ENCODE results near the gene AGL.
"Not testable (repeated sequence)": the region's sequence is repeated elsewhere in the genome, so short reads cannot be mapped to it uniquely, and the experiment has no call there.

The AGL gene

DNA sequence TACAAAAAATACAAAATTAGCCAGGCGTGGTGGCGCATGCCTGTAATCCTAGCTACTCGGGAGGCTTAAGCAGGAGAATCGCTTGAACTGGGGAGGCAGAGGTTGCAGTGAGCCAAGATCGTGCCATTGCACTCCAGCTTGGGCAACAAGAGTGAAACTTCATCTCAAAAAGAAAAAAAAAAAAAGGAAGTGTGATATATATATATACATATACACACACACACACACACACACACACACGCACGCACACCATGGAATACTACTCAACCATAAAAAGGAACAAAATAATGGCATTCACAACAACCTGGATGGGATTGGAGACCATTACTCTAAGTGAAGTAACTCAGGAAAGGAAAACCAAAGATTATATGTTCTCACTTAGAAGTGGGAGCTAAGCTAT, 16.2 kb upstream of the AGL start:
- not testable (repeated sequence) for H3K9me3 Mint-ChIP-seq; H3K4me3 Mint-ChIP-seq; H3K27me3 Mint-ChIP-seq (ENCODE audit: low read depth); H3K4me1 Mint-ChIP-seq (ENCODE audit: low read depth); H3K36me3 Mint-ChIP-seq (ENCODE audit: low read depth); H3K27ac Mint-ChIP-seq; DNase-seq (ENCODE audit: low spot score)

- H3K4me1 Mint-ChIP-seq (ENCODE audit: low read depth); H3K27me3 Mint-ChIP-seq (ENCODE audit: low read depth); H3K36me3 Mint-ChIP-seq (ENCODE audit: low read depth); H3K4me3 Mint-ChIP-seq; DNase-seq (ENCODE audit: low spot score); H3K27ac Mint-ChIP-seq: not testable (repeated sequence)
- H3K9me3 Mint-ChIP-seq, result peaks cover 19% of the 10 kb centered on the region
Measured at GRCh38 chr1:99836171-99837103, 13.7 kb upstream of the AGL start.

DNA sequence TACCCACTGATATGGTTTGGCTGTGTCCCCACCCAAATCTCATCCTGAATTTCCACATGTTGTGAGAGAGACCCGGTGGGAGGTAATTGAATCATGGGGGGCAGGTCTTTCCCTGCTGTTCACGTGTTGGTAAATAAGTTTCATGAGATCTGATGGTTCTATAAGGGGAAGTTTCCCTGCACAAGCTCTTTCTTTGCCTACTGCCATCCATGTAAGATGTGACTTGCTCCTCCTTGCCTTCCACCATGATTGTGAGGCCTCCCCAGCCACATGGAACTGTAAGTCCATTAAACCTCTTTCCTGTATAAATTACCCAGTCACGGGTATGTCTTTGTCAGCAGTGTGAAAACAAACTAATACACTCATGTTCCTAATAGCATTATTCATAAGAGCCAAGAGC, 9.8 kb upstream of the AGL start:
- H3K4me3 Mint-ChIP-seq; H3K4me1 Mint-ChIP-seq (ENCODE audit: low read depth); H3K27me3 Mint-ChIP-seq (ENCODE audit: low read depth); H3K27ac Mint-ChIP-seq; H3K36me3 Mint-ChIP-seq (ENCODE audit: low read depth); DNase-seq (ENCODE audit: low spot score): not testable (repeated sequence)
- peaks cover 16% of the 10 kb centered on the region for H3K9me3 Mint-ChIP-seq

DNA sequence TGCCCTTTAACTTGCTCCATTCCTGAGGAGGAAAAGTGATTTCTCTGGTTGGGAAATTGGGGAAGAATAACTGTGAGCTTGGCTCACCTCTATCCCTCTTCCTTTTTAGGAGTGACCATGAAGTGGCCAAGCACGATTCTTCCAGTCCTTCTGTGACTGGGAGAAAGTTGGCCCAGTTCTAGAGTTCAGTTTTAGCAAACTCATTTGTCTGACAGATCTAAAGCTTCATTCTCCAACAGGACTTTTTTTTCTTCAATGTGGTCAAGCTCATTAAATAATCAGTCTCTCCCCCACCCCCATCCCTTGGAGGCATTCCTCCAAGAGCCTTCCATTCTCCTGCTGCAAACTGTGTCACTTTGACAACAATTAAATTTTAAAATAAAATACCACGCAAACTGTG, 6.4 kb upstream of the AGL start:
- no peak for DNase-seq (ENCODE audit: low spot score)
- Mint-ChIP-seq H3K4me1 (ENCODE audit: low read depth) (peaks cover 5% of the 10 kb centered on the region), H3K27ac (no peak overlapping the region), H3K36me3 (ENCODE audit: low read depth) (peaks cover 2% of the 10 kb centered on the region), H3K9me3 (peaks cover 16% of the 10 kb centered on the region), H3K27me3 (ENCODE audit: low read depth) (peaks cover 5% of the 10 kb centered on the region), H3K4me3 (no peak overlapping the region)

- DNase-seq (ENCODE audit: low spot score); H3K27ac Mint-ChIP-seq; H3K9me3 Mint-ChIP-seq; H3K4me3 Mint-ChIP-seq; H3K36me3 Mint-ChIP-seq (ENCODE audit: low read depth); H3K27me3 Mint-ChIP-seq (ENCODE audit: low read depth): not testable (repeated sequence)
- peaks cover 11% of the 10 kb centered on the region for H3K4me1 Mint-ChIP-seq (ENCODE audit: low read depth)
Measured at GRCh38 chr1:99845201-99845600, 5.0 kb upstream of the AGL start.

GRCh38 chr1:99849413-99849743, 783 bp upstream of the AGL start:
- H3K9me3 Mint-ChIP-seq, result no peaks in the 10 kb centered on the region
- no peak for DNase-seq (ENCODE audit: low spot score)
- peaks cover 12% of the 10 kb centered on the region for H3K36me3 Mint-ChIP-seq (ENCODE audit: low read depth)
- H3K27me3 Mint-ChIP-seq (ENCODE audit: low read depth), result no peaks in the 10 kb centered on the region
- peak overlapping the region; percentile 96 for H3K4me3 Mint-ChIP-seq
- H3K27ac Mint-ChIP-seq, result peak overlapping the region; percentile 81
- peaks cover 24% of the 10 kb centered on the region for H3K4me1 Mint-ChIP-seq (ENCODE audit: low read depth)

DNA sequence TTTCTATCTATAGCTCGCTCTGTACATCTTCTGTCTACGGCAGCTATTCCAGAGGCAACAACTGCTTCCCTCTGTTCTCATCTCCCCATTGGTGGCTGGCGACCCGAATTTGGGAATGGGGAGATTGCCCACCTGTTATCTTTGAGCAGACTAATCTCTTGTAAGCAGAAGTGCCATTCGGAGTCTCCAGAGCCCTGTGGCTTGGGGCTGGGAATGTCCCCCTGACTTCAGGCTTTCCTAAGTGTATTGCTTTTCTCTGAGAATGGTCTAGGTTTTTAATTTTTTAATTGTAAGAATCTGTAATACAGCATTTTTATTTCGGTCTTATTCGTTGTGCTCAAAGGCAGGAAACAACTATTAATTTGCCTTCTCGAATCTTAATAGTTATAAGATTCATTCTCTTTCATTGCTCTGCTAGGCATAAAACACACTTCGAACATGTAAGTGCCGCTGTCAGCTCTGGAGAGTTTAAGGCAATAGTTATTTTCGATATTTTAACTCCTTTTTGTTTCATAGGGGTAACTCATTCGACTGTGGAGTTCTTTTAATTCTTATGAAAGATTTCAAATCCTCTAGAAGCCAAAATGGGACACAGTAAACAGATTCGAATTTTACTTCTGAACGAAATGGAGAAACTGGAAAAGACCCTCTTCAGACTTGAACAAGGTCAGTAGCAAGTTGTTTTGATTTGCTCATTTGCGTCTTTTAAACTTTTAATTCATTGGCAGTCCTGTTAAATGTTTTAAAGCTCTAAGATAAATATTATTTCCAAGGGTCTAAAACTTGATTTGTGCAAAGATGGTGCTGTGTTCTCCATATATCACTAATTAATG, 514 bp downstream of the AGL start:
- Mint-ChIP-seq H3K4me1 (ENCODE audit: low read depth) (peaks cover 24% of the 10 kb centered on the region), H3K36me3 (ENCODE audit: low read depth) (peaks cover 12% of the 10 kb centered on the region), H3K27ac (peak overlapping the region; percentile 86), H3K27me3 (ENCODE audit: low read depth) (no peaks in the 10 kb centered on the region), H3K4me3 (peak overlapping the region; percentile 96), H3K9me3 (no peaks in the 10 kb centered on the region)
- DNase-seq (ENCODE audit: low spot score), result no peak

- Mint-ChIP-seq H3K27me3 (ENCODE audit: low read depth) (no peaks in the 10 kb centered on the region), H3K4me1 (ENCODE audit: low read depth) (peaks cover 24% of the 10 kb centered on the region), H3K27ac (no peak overlapping the region), H3K4me3 (peak overlapping the region; percentile 1), H3K36me3 (ENCODE audit: low read depth) (peaks cover 16% of the 10 kb centered on the region), H3K9me3 (no peaks in the 10 kb centered on the region)
- no peak for DNase-seq (ENCODE audit: low spot score)
Measured at GRCh38 chr1:99851850-99852454, 1.8 kb downstream of the AGL start.

- H3K27ac Mint-ChIP-seq, result no peak overlapping the region
- no peak for DNase-seq (ENCODE audit: low spot score)
- H3K4me1 Mint-ChIP-seq (ENCODE audit: low read depth), result peaks cover 22% of the 10 kb centered on the region
- H3K27me3 Mint-ChIP-seq (ENCODE audit: low read depth), result no peaks in the 10 kb centered on the region
- no peaks in the 10 kb centered on the region for H3K9me3 Mint-ChIP-seq
- H3K4me3 Mint-ChIP-seq, result no peak overlapping the region
- peaks cover 16% of the 10 kb centered on the region for H3K36me3 Mint-ChIP-seq (ENCODE audit: low read depth)
Measured at GRCh38 chr1:99852648-99853047, 2.5 kb downstream of the AGL start.

GRCh38 chr1:99855914-99856450, 5.8 kb downstream of the AGL start:
- no peak overlapping the region for H3K4me3 Mint-ChIP-seq
- peaks cover 7% of the 10 kb centered on the region for H3K4me1 Mint-ChIP-seq (ENCODE audit: low read depth)
- H3K27me3 Mint-ChIP-seq (ENCODE audit: low read depth), result no peaks in the 10 kb centered on the region
- H3K36me3 Mint-ChIP-seq (ENCODE audit: low read depth), result peaks cover 17% of the 10 kb centered on the region
- H3K9me3 Mint-ChIP-seq, result no peaks in the 10 kb centered on the region
- DNase-seq (ENCODE audit: low spot score), result no peak
- H3K27ac Mint-ChIP-seq, result no peak overlapping the region

- not testable (repeated sequence) for H3K27ac Mint-ChIP-seq; H3K4me1 Mint-ChIP-seq (ENCODE audit: low read depth); H3K27me3 Mint-ChIP-seq (ENCODE audit: low read depth); DNase-seq (ENCODE audit: low spot score); H3K9me3 Mint-ChIP-seq; H3K4me3 Mint-ChIP-seq
- H3K36me3 Mint-ChIP-seq (ENCODE audit: low read depth), result peaks cover 18% of the 10 kb centered on the region
Measured at GRCh38 chr1:99857041-99857440, 6.9 kb downstream of the AGL start.

DNA sequence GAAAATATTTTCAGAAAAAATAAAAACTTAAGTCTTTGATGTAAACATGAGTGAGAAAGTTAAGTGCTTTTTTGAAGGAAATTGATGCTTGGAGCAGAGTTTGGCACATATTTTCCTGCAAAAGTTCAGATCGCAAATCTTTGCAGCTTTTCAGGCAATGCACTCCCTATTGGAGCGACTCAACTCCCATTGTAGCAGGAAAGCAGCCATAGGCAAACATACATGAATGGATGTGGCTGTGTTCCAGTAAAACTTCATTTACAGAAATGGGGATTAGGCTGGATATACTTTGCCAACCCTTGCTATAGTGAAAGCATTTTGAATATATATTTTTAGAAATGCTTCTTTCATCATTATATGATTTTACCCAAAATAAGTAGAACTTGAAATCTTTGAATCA, 8.1 kb downstream of the AGL start:
- DNase-seq (ENCODE audit: low spot score), result no peak
- H3K27ac Mint-ChIP-seq, result no peak overlapping the region
- H3K4me3 Mint-ChIP-seq, result no peak overlapping the region
- H3K36me3 Mint-ChIP-seq (ENCODE audit: low read depth), result peaks cover 15% of the 10 kb centered on the region
- H3K4me1 Mint-ChIP-seq (ENCODE audit: low read depth), result no peaks in the 10 kb centered on the region
- H3K9me3 Mint-ChIP-seq, result no peaks in the 10 kb centered on the region
- no peaks in the 10 kb centered on the region for H3K27me3 Mint-ChIP-seq (ENCODE audit: low read depth)

GRCh38 chr1:99858881-99859280, 8.7 kb downstream of the AGL start:
- no peaks in the 10 kb centered on the region for H3K4me1 Mint-ChIP-seq (ENCODE audit: low read depth)
- H3K9me3 Mint-ChIP-seq, result no peaks in the 10 kb centered on the region
- DNase-seq (ENCODE audit: low spot score), result no peak
- peaks cover 12% of the 10 kb centered on the region for H3K36me3 Mint-ChIP-seq (ENCODE audit: low read depth)
- H3K27ac Mint-ChIP-seq, result no peak overlapping the region
- no peaks in the 10 kb centered on the region for H3K27me3 Mint-ChIP-seq (ENCODE audit: low read depth)
- H3K4me3 Mint-ChIP-seq, result no peak overlapping the region

- H3K27me3 Mint-ChIP-seq (ENCODE audit: low read depth), result no peaks in the 10 kb centered on the region
- H3K4me1 Mint-ChIP-seq (ENCODE audit: low read depth), result no peaks in the 10 kb centered on the region
- no peak for DNase-seq (ENCODE audit: low spot score)
- H3K4me3 Mint-ChIP-seq, result no peak overlapping the region
- no peak overlapping the region for H3K27ac Mint-ChIP-seq
- H3K36me3 Mint-ChIP-seq (ENCODE audit: low read depth), result peaks cover 16% of the 10 kb centered on the region
- no peaks in the 10 kb centered on the region for H3K9me3 Mint-ChIP-seq
Measured at GRCh38 chr1:99860703-99861102, 10.5 kb downstream of the AGL start.
